ENCODE data around the gene SHH. TPM values are rescaled to one million over a fixed set of nuclear protein-coding genes. Genes with fewer than 3 reads are reported as not detected.

The SHH gene
- polyA plus RNA-seq, 1 donor from 2014 or later = 1.5 TPM

DNA sequence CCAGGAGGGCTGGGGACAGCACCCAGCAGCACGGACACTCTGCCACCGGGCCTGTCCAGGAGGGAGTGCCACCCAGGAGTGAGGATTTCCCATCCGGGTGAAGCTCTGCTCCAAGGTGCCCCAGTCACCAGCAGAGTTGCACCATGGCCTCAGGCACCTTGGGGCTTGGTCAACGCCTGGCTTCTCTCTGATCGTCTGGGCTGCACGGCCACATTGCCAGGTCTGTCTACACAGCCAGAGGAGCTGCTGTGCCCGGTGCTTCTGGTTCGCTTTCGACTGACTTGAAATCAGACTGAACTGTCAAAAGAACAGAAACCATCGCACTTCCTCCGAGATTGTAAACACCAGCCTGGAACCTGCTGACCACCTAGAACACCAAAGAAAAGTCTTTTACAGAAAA, 12.0 kb downstream of the SHH start:
- no peak for TF ChIP-seq TAF1 (IDR thresholded peaks at IDR 0.05; ENCODE audit: low read depth)
- TF ChIP-seq EP300 (conservative IDR thresholded peaks at IDR 0.05; ENCODE audit: poor library complexity, severe bottlenecking) = no peak
- TF ChIP-seq, protein P1, sequence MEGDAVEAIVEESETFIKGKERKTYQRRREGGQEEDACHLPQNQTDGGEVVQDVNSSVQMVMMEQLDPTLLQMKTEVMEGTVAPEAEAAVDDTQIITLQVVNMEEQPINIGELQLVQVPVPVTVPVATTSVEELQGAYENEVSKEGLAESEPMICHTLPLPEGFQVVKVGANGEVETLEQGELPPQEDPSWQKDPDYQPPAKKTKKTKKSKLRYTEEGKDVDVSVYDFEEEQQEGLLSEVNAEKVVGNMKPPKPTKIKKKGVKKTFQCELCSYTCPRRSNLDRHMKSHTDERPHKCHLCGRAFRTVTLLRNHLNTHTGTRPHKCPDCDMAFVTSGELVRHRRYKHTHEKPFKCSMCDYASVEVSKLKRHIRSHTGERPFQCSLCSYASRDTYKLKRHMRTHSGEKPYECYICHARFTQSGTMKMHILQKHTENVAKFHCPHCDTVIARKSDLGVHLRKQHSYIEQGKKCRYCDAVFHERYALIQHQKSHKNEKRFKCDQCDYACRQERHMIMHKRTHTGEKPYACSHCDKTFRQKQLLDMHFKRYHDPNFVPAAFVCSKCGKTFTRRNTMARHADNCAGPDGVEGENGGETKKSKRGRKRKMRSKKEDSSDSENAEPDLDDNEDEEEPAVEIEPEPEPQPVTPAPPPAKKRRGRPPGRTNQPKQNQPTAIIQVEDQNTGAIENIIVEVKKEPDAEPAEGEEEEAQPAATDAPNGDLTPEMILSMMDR (IDR thresholded peaks at IDR 0.05; ENCODE audit: poor library complexity, severe bottlenecking) = no peak
- TF ChIP-seq EZH2 (IDR thresholded peaks at IDR 0.05; ENCODE audit: borderline replicate concordance, insufficient read depth, low read length, poor library complexity, severe bottlenecking) = no peak
- no peak for TF ChIP-seq MXI1 (conservative IDR thresholded peaks at IDR 0.05; ENCODE audit: poor library complexity, severe bottlenecking)
- no peak for TF ChIP-seq REST (IDR thresholded peaks at IDR 0.05; ENCODE audit: borderline replicate concordance)
- no peak for TF ChIP-seq POLR2AphosphoS5 (IDR thresholded peaks at IDR 0.05)
- TF ChIP-seq SMC3 (conservative IDR thresholded peaks at IDR 0.05; ENCODE audit: poor library complexity) = no peak

DNA sequence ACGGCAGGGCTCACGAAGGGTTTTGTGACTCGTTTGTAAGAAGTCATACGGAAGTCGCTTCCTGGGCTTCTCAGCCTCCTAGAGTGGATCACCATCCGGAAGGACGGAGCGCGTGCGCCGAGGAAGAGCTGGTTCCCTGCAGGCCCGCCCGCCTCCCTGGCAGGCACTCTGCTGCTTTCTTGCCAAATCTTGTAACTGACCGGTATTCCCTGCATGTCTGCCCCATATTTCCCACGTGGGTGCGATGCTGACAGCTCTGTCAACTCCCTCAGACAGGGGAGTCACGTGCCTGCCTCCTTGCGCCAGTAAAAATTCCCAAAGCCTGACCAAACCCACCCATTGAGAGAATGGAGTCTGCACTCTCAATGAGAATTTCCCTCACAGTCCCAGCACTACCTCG, 12.7 kb downstream of the SHH start:
- no peak overlapping the region for H2AFZ ChIP-seq (ENCODE audit: low read depth, low read length)

More for the DNA sequence above, 12.0 kb downstream of the SHH start:
- H3K9ac ChIP-seq (ENCODE audit: low read length) = no peak overlapping the region
- H3K4me3 ChIP-seq (ENCODE audit: low read length) = no peak overlapping the region
- H3K9me3 ChIP-seq (ENCODE audit: low read length) = no peaks in the 10 kb centered on the region
- H3K4me2 ChIP-seq (ENCODE audit: low read length) = no peak overlapping the region
- no peaks in the 10 kb centered on the region for H3K9me2 ChIP-seq (ENCODE audit: insufficient read depth, low read length)
- H4K20me1 ChIP-seq (ENCODE audit: insufficient read depth) = no peaks in the 10 kb centered on the region
- peaks cover 78% of the 10 kb centered on the region for H3K27me3 ChIP-seq (ENCODE audit: insufficient read depth, low read depth, low read length)
- H2AFZ ChIP-seq (ENCODE audit: low read depth, low read length) = no peak overlapping the region
- no peaks in the 10 kb centered on the region for H3K79me2 ChIP-seq (replicated peaks; ENCODE audit: insufficient read depth, low read length)
- H3K36me3 ChIP-seq (ENCODE audit: insufficient read depth, low read length) = no peaks in the 10 kb centered on the region
- no peaks in the 10 kb centered on the region for H3F3A ChIP-seq (ENCODE audit: insufficient read depth, low read length, poor library complexity, severe bottlenecking)
- no peak overlapping the region for H3K27ac ChIP-seq (ENCODE audit: low read length)

More for the DNA sequence above, 12.7 kb downstream of the SHH start:
- H3K9me2 ChIP-seq (ENCODE audit: insufficient read depth, low read length) = no peaks in the 10 kb centered on the region
- no peaks in the 10 kb centered on the region for H4K20me1 ChIP-seq (ENCODE audit: insufficient read depth)
- no peaks in the 10 kb centered on the region for H3F3A ChIP-seq (ENCODE audit: insufficient read depth, low read length, poor library complexity, severe bottlenecking)
- no peaks in the 10 kb centered on the region for H3K36me3 ChIP-seq (ENCODE audit: insufficient read depth, low read length)
- no peak overlapping the region for H3K27ac ChIP-seq (ENCODE audit: low read length)
- H3K4me2 ChIP-seq (ENCODE audit: low read length) = no peak overlapping the region
- no peaks in the 10 kb centered on the region for H3K79me2 ChIP-seq (replicated peaks; ENCODE audit: insufficient read depth, low read length)
- no peak overlapping the region for H3K4me3 ChIP-seq (ENCODE audit: low read length)
- peaks cover 71% of the 10 kb centered on the region for H3K27me3 ChIP-seq (ENCODE audit: insufficient read depth, low read depth, low read length)
- H3K9me3 ChIP-seq (ENCODE audit: low read length) = no peaks in the 10 kb centered on the region
- TF ChIP-seq EZH2 (IDR thresholded peaks at IDR 0.05; ENCODE audit: borderline replicate concordance, insufficient read depth, low read length, poor library complexity, severe bottlenecking) (no peak), MXI1 (conservative IDR thresholded peaks at IDR 0.05; ENCODE audit: poor library complexity, severe bottlenecking) (no peak), REST (IDR thresholded peaks at IDR 0.05; ENCODE audit: borderline replicate concordance) (no peak)
- H3K9ac ChIP-seq (ENCODE audit: low read length) = no peak overlapping the region
